A549 (cell line): ENCODE results near the gene BAG5. TPM values are rescaled to one million over a fixed set of nuclear protein-coding genes. Genes with fewer than 3 reads are reported as not detected.

Experiments used
- ATAC-seq, 2 experiments: fragments of 200-7000 bp in 1 of 2; fragments of >200 bp in 1 of 2; cut with Nextera tagmentation in 1 of 2; cut with Tn5 transposase in 1 of 2; 3 replicates each; pipeline versions ENCODE4 v1.8.0 to v1.9.1; 2018 to 2020; ENCODE audit warnings: mild to moderate bottlenecking in 1 of 2, moderate library complexity in 1 of 2
- CTCF ChIA-PET: fragments of 300-600 bp; sonication (Branson Sonifier 250); formaldehyde crosslinking; extraction: SDS; loops from one replicate; lab custom pipeline; 2021; ENCODE audit warnings: antibody characterized with exemption, inconsistent platforms; lab: Yijun Ruan, JAX
- POLR2A ChIA-PET: fragments of 350-600 bp; formaldehyde crosslinking; extraction: SDS; loops from one replicate; lab custom pipeline; 2021; ENCODE audit warnings: antibody characterized with exemption, inconsistent platforms; lab: Yijun Ruan, JAX
- DNase-seq, 2 experiments: peaks; one replicate each; pipeline versions ENCODE4 v3.0.0 to v3.0.0-alpha.2; 2011 to 2016; ENCODE audit warnings: low read depth in 1 of 2, low spot score in 1 of 2
- FAIRE-seq: peaks from 2 replicates; lab custom pipeline; 2011; peaks lifted over from hg19 to GRCh38; lab: Jason Lieb, UNC
- H3K27ac ChIP-seq, 2 experiments: fragments of >200 bp; sonication (Bioruptor Twin); formaldehyde crosslinking; 3 replicates each; pipeline ENCODE4 v1.5.1; 2016 to 2017
- H3K4me1 ChIP-seq: fragments of >200 bp; sonication (Bioruptor Twin); formaldehyde crosslinking; 3 replicates; pipeline ENCODE4 v1.6.1; 2016
- H3K4me2 ChIP-seq: fragments of >200 bp; sonication (Bioruptor Twin); formaldehyde crosslinking; 3 replicates; pipeline ENCODE4 v1.6.1; 2016
- H3K4me3 ChIP-seq: fragments of >200 bp; sonication (Bioruptor Twin); formaldehyde crosslinking; 3 replicates; pipeline ENCODE4 v1.5.1; 2016
- H3K9me3 ChIP-seq: fragments of >200 bp; sonication (Bioruptor Twin); formaldehyde crosslinking; 3 replicates; pipeline ENCODE4 v1.6.1; 2016
- BHLHE40 ChIP-seq: IDR thresholded peaks from 2 replicates; pipeline ENCODE4 v1.6.1; 2012; ENCODE audit warnings: low read depth, low read length, inconsistent platforms
- CEBPB ChIP-seq, 2 experiments: fragments of >200 bp in 1 of 2; sonication (Bioruptor Twin) in 1 of 2; formaldehyde crosslinking in 1 of 2; IDR thresholded peaks; 2 replicates each; pipeline ENCODE4 v1.6.1; 2012 to 2016
- CHD2 ChIP-seq: fragments of 150-350 bp; IDR thresholded peaks from 2 replicates; pipeline ENCODE4 v1.6.1; 2014; ENCODE audit warnings: low read length; ENCODE audit not compliant: partially characterized antibody
- CHD4 ChIP-seq: fragments of 200-600 bp; sonication (generic); IDR thresholded peaks from 2 replicates; pipeline ENCODE4 v1.6.1; 2016; ENCODE audit warnings: antibody characterized with exemption, mild to moderate bottlenecking, borderline replicate concordance
- FOXS1 ChIP-seq: fragments of 250-450 bp; sonication (Bioruptor Pico); IDR thresholded peaks from 2 replicates; pipeline ENCODE4 v1.5.0; 2020; ENCODE audit warnings: mild to moderate bottlenecking, moderate library complexity
- GATA3 ChIP-seq: IDR thresholded peaks from 2 replicates; pipeline ENCODE4 v1.6.1; 2012; ENCODE audit warnings: borderline replicate concordance
- HEYL ChIP-seq: fragments of 250-450 bp; sonication (Bioruptor Pico); IDR thresholded peaks from 2 replicates; pipeline ENCODE4 v1.8.0; 2021; ENCODE audit warnings: mild to moderate bottlenecking, moderate library complexity
- JUN ChIP-seq, 2 experiments: fragments of >200 bp; sonication (Bioruptor Twin); formaldehyde crosslinking; IDR thresholded peaks; 2 replicates in 1 of 2; 3 replicates in 1 of 2; pipeline ENCODE4 v1.6.1; 2016 to 2017
- JUNB ChIP-seq: fragments of >200 bp; sonication (Bioruptor Twin); formaldehyde crosslinking; IDR thresholded peaks from 2 replicates; pipeline ENCODE4 v1.6.1; 2016
- KDM1A ChIP-seq: fragments of 200-600 bp; sonication (generic); IDR thresholded peaks from 2 replicates; pipeline ENCODE4 v1.6.1; 2016; ENCODE audit warnings: low read depth, mild to moderate bottlenecking
- KDM5A ChIP-seq: fragments of 200-600 bp; sonication (generic); IDR thresholded peaks from 2 replicates; pipeline ENCODE4 v1.6.1; 2016; ENCODE audit warnings: antibody characterized with exemption, mild to moderate bottlenecking
- MAFK ChIP-seq: fragments of 450-650 bp; IDR thresholded peaks from 2 replicates; pipeline ENCODE4 v1.6.1; 2014; ENCODE audit not compliant: partially characterized antibody
- NPAS2 ChIP-seq: fragments of 250-450 bp; sonication (Bioruptor Pico); IDR thresholded peaks from 2 replicates; pipeline ENCODE4 v1.8.0; 2022; ENCODE audit warnings: mild to moderate bottlenecking, moderate library complexity, borderline replicate concordance
- NR3C1 ChIP-seq: fragments of >200 bp; sonication (Bioruptor Twin); formaldehyde crosslinking; IDR thresholded peaks from 3 replicates; pipeline ENCODE4 v1.6.1; 2017
- POLR2A ChIP-seq: IDR thresholded peaks from 2 replicates; pipeline ENCODE4 v1.6.1; 2012; ENCODE audit warnings: mild to moderate bottlenecking, low read length
- POLR2AphosphoS2 ChIP-seq: conservative IDR thresholded peaks from 2 replicates; pipeline ENCODE4 v1.6.1; 2012; ENCODE audit warnings: low read length, improper control_type of control experiment, inconsistent platforms
- RCOR1 ChIP-seq: fragments of 150-350 bp; IDR thresholded peaks from 2 replicates; pipeline ENCODE4 v1.6.1; 2014; ENCODE audit warnings: antibody characterized with exemption, low read length, low read depth
- SMC3 ChIP-seq: fragments of >200 bp; sonication (Bioruptor Twin); formaldehyde crosslinking; IDR thresholded peaks from 3 replicates; pipeline ENCODE4 v1.6.1; 2018; ENCODE audit warnings: inconsistent platforms
- TP53 ChIP-seq: fragments of 250-450 bp; sonication (Bioruptor Pico); IDR thresholded peaks from 2 replicates; pipeline ENCODE4 v1.5.0; 2021; ENCODE audit warnings: mild to moderate bottlenecking, moderate library complexity
- ZNF302 ChIP-seq: fragments of 250-450 bp; sonication (Bioruptor Pico); IDR thresholded peaks from 2 replicates; pipeline ENCODE4 v1.9.0; 2021; ENCODE audit warnings: inconsistent platforms, mild to moderate bottlenecking, moderate library complexity
- WGBS: methylation state at CpG from one replicate; pipeline ENCODE4 v1.1.6; 2017; ENCODE audit errors: missing lambda C conversion rate; 5-methylcytosine and 5-hydroxymethylcytosine counted together
- polyA plus RNA-seq, 4 experiments: library from polyadenylated mRNA; depleted of rRNA in 3 of 4; stranded (reverse); fragments of >200 nt; fragmentation: RNase III in 1 of 4; extraction: RNeasy Plus Mini Kit Qiagen cat#74134 plus additional on column Dnase treatment in 1 of 4; gene quantifications; 2 replicates in 3 of 4; 3 replicates in 1 of 4; pipeline ENCODE4 v1.2.3, GENCODE V29; 2011 to 2017
- TF ChIP-seq, protein P1 (sequence below): IDR thresholded peaks from 2 replicates; pipeline ENCODE4 v1.6.1; 2012
- TF ChIP-seq, protein P2 (sequence below): fragments of >200 bp; sonication (Bioruptor Twin); formaldehyde crosslinking; IDR thresholded peaks from 3 replicates; pipeline ENCODE4 v1.6.1; 2016
- TF ChIP-seq, protein P3 (sequence below): fragments of 150-350 bp; IDR thresholded peaks from 2 replicates; pipeline ENCODE4 v1.6.1; 2014; ENCODE audit warnings: low read depth, mild to moderate bottlenecking, low read length
- TF ChIP-seq, protein P4 (sequence below): fragments of >200 bp; sonication (Bioruptor Twin); formaldehyde crosslinking; IDR thresholded peaks from 3 replicates; pipeline ENCODE4 v1.5.1; 2016
- TF ChIP-seq, protein P5 (sequence below): fragments of >200 bp; sonication (Bioruptor Twin); formaldehyde crosslinking; IDR thresholded peaks from 2 replicates; pipeline ENCODE4 v1.6.1; 2016

Gene BAG5
- polyA plus RNA-seq, 2 of the 4 experiments (the other 2 are of a cell fraction): 20.8 to 24.8 TPM

DNA sequence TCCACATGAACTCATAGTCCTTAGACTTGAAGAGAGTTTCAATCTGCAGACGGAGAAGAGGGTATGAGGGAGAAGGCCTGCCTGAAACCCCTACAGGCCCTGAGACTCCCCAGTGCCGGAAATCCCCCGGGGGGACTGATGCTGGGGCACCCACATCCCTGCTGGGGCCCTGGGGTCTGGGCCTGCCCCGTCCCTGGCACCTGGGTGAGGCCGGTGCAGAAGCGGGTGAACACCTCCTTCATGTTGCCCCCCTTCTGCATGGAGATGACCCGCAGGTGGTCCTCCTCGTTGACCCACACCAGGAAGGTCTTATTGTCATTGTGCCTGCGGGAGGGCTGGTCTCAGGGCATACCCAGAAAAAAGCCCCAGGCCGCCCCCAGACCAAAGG is 42.2 kb downstream of the BAG5 start:
- Histone ChIP-seq H3K4me2 (peak overlapping the region; percentile 100), H3K4me3 (no peak overlapping the region), H3K9me3 (no peaks in the 10 kb centered on the region)
- DNase-seq (no peak), ATAC-seq (no peak), FAIRE-seq (no peak)
- WGBS: 92% methylated on average over 9 of the region's 10 CpGs
- TF ChIP-seq CEBPB (IDR thresholded peaks at IDR 0.05): no peak
- TF ChIP-seq JUN (IDR thresholded peaks at IDR 0.05): no peak
- no peak for TF ChIP-seq POLR2A
- no peak for TF ChIP-seq BHLHE40
- TF ChIP-seq, protein P1, sequence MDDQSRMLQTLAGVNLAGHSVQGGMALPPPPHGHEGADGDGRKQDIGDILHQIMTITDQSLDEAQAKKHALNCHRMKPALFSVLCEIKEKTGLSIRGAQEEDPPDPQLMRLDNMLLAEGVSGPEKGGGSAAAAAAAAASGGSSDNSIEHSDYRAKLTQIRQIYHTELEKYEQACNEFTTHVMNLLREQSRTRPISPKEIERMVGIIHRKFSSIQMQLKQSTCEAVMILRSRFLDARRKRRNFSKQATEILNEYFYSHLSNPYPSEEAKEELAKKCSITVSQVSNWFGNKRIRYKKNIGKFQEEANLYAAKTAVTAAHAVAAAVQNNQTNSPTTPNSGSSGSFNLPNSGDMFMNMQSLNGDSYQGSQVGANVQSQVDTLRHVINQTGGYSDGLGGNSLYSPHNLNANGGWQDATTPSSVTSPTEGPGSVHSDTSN: no peak
- TF ChIP-seq, protein P2, sequence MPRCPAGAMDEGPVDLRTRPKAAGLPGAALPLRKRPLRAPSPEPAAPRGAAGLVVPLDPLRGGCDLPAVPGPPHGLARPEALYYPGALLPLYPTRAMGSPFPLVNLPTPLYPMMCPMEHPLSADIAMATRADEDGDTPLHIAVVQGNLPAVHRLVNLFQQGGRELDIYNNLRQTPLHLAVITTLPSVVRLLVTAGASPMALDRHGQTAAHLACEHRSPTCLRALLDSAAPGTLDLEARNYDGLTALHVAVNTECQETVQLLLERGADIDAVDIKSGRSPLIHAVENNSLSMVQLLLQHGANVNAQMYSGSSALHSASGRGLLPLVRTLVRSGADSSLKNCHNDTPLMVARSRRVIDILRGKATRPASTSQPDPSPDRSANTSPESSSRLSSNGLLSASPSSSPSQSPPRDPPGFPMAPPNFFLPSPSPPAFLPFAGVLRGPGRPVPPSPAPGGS: no peak
- TF ChIP-seq, protein P3, sequence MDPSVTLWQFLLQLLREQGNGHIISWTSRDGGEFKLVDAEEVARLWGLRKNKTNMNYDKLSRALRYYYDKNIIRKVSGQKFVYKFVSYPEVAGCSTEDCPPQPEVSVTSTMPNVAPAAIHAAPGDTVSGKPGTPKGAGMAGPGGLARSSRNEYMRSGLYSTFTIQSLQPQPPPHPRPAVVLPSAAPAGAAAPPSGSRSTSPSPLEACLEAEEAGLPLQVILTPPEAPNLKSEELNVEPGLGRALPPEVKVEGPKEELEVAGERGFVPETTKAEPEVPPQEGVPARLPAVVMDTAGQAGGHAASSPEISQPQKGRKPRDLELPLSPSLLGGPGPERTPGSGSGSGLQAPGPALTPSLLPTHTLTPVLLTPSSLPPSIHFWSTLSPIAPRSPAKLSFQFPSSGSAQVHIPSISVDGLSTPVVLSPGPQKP: no peak
- no peak for TF ChIP-seq MAFK
- TF ChIP-seq FOXS1 (CRISPR knock-in tag): no peak
- TF ChIP-seq JUNB: no peak
- no peak for TF ChIP-seq ZNF302 (CRISPR knock-in tag)
- no peak for TF ChIP-seq HEYL (CRISPR knock-in tag)
- TF ChIP-seq RCOR1: no peak
- TF ChIP-seq KDM1A: no peak
- no peak for TF ChIP-seq GATA3
- TF ChIP-seq NR3C1: no peak
- TF ChIP-seq KDM5A: no peak
- no peak for TF ChIP-seq SMC3
- TF ChIP-seq NPAS2 (CRISPR knock-in tag): no peak
- TF ChIP-seq CHD4: no peak
- TF ChIP-seq, all 56 proteins: peak for 0
- Histone ChIP-seq H3K4me1 (peaks cover 51% of the 10 kb centered on the region), H3K27ac (peak overlapping the region in 1 of 2 experiments; percentile 88; a peak in 2 of 6 replicates)
- ChIA-PET POLR2A (no interaction called here), CTCF (interaction anchor here (1.2 to 10.0 kb wide), 6 partner anchors 10 to 254 kb away, joined by 3 to 489 read pairs (median 56); partner anchors contain the start of genes BAG5 and TRMT61A)

DNA sequence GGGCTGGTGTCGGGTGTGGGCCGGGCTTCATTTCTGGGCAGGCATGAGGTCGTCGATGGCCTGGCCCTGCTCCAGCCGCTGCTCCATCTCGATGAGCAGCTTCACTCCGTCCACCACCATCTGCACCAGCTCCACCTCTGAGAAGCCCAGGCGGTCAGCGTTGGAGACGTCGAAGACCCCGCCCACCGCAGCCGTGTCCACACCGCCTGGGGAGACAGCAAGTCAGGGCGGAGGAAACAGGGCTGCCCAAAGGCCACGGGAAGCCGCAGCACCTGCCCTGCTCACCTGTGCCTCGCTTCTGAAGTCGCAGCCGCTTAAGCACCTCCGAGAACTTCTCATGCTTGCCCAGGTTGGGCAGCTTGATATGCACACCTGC is 42.6 kb downstream of the BAG5 start:
- TF ChIP-seq JUN (IDR thresholded peaks at IDR 0.05) (no peak), MAFK (no peak), TP53 (no peak), CHD2 (no peak), POLR2AphosphoS2 (no peak), GATA3 (no peak)
- TF ChIP-seq, protein P4, sequence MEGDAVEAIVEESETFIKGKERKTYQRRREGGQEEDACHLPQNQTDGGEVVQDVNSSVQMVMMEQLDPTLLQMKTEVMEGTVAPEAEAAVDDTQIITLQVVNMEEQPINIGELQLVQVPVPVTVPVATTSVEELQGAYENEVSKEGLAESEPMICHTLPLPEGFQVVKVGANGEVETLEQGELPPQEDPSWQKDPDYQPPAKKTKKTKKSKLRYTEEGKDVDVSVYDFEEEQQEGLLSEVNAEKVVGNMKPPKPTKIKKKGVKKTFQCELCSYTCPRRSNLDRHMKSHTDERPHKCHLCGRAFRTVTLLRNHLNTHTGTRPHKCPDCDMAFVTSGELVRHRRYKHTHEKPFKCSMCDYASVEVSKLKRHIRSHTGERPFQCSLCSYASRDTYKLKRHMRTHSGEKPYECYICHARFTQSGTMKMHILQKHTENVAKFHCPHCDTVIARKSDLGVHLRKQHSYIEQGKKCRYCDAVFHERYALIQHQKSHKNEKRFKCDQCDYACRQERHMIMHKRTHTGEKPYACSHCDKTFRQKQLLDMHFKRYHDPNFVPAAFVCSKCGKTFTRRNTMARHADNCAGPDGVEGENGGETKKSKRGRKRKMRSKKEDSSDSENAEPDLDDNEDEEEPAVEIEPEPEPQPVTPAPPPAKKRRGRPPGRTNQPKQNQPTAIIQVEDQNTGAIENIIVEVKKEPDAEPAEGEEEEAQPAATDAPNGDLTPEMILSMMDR: no peak
- TF ChIP-seq, protein P3: no peak
- TF ChIP-seq, protein P1: no peak
- TF ChIP-seq, protein P5, sequence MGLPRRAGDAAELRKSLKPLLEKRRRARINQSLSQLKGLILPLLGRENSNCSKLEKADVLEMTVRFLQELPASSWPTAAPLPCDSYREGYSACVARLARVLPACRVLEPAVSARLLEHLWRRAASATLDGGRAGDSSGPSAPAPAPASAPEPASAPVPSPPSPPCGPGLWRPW: no peak
- TF ChIP-seq, all 56 proteins: peak for 0
- H3K4me3 ChIP-seq: no peak overlapping the region
- POLR2A ChIA-PET: no interaction called here
- H3K4me2 ChIP-seq: no peak overlapping the region; the same call in 2 of the 3 replicates
- 59% methylated on average over 5 of the region's 22 CpGs for WGBS
- H3K4me1 ChIP-seq: peaks cover 46% of the 10 kb centered on the region
- no peak overlapping the region for H3K27ac ChIP-seq
- DNase-seq: no peak
- CTCF ChIA-PET: interaction anchor here (1.2 to 10.0 kb wide), 6 partner anchors 10 to 405 kb away, joined by 3 to 489 read pairs (median 56); partner anchors contain the start of genes BAG5 and TRMT61A
- no peaks in the 10 kb centered on the region for H3K9me3 ChIP-seq
- FAIRE-seq: no peak
- no peak for ATAC-seq
